Psoas muscle (tissue), 8 donors: Measurements from ENCODE around the gene WDR48. TPM values are rescaled to one million over a fixed set of nuclear protein-coding genes. Genes with fewer than 3 reads are reported as not detected.

Experiments
- ATAC-seq, 4 donors: fragments of 200-7000 bp; cut with Tn5 transposase; one replicate each; pipeline ENCODE4 v1.9.1; 2020; ENCODE audit warnings: moderate library complexity in 3 of 4, mild to moderate bottlenecking in 2 of 4
- DNase-seq, 2 donors: peaks; one replicate each; pipeline ENCODE4 v3.0.0-alpha.2; 2020
- H3K27ac ChIP-seq: fragments of 200-600 bp; one replicate; pipeline ENCODE4 v1.8.0; 2022
- H3K27me3 ChIP-seq, 3 donors: fragments of 200-600 bp in 1 of 3; one replicate each; pipeline versions ENCODE4 v1.6.1 to v1.8.0; 2013 to 2022; ENCODE audit warnings: low read length in 2 of 3, mild to moderate bottlenecking in 2 of 3, moderate library complexity in 1 of 3; ENCODE audit not compliant: insufficient read depth in 3 of 3
- H3K36me3 ChIP-seq, 2 donors: fragments of 200-600 bp in 1 of 2; one replicate each; pipeline versions ENCODE4 v1.6.1 to v1.8.0; 2013 to 2022; ENCODE audit warnings: low read depth in 1 of 2, mild to moderate bottlenecking in 1 of 2, moderate library complexity in 1 of 2; ENCODE audit not compliant: insufficient read depth in 1 of 2
- H3K4me1 ChIP-seq: fragments of 200-600 bp; one replicate; pipeline ENCODE4 v1.8.0; 2022
- H3K4me3 ChIP-seq: fragments of 200-600 bp; one replicate; pipeline ENCODE4 v1.8.0; 2022; ENCODE audit warnings: mild to moderate bottlenecking
- H3K9me3 ChIP-seq: fragments of 200-600 bp; one replicate; pipeline ENCODE4 v1.8.0; 2022
- CTCF ChIP-seq: fragments of 200-600 bp; IDR thresholded peaks from one replicate; pipeline ENCODE4 v1.8.0; 2022; ENCODE audit warnings: antibody characterized with exemption
- WGBS, 3 donors: extraction: QIAGEN DNeasy Blood & Tissue Kit; methylation state at CpG; one replicate each; pipeline versions ENCODE4 v1.1.6 to v1.1.7; 2013; 5-methylcytosine and 5-hydroxymethylcytosine counted together
- intact Hi-C, 2 donors: fragments of 100-400 bp; cut with DNase I; formaldehyde crosslinking; loops; one replicate each; pipeline versions ENCODE4 v1.11.0 to v1.14.2; 2022
- polyA plus RNA-seq, 3 donors: library from polyadenylated mRNA; stranded (reverse); fragments of 200-250 nt; gene quantifications; one replicate each; pipeline ENCODE4 v1.2.3, GENCODE V29; 2013
- total RNA-seq, 4 donors: library from RNA; stranded (reverse); fragmentation: NEBNext Ultra II Directional in 2 of 4; extraction: Animal tissue kit (Norgen Biotek cat#: 25700) in 2 of 4; gene quantifications; one replicate each; pipeline versions ENCODE4 v1.2.1 to v1.2.4, GENCODE V29; 2021 to 2023
- donor health status: healthy with polysubstance abuse.
- donor health status: DM: no; HTN: no; CAD: no; lungs with moderate emphysema.
- donor health status: Bipolar disorder and iron deficiency.
- donor health status: healthy.
- donor health status: DM: yes; HTN: yes; CAD: no.
- donor health status: DM: no; HTN: no; CAD: no.
- donor health status: DM: no; HTN: no; CAD: no.
- donor health status: DM: yes; HTN: yes; CAD: no.

Gene WDR48
- total and polyA plus RNA-seq, 7 donors = 8.7 to 27.6 (median 16.0) TPM

GRCh38 chr3:39079530-39079929 lies 27.7 kb downstream of the WDR48 start:
- Histone ChIP-seq H3K4me3 (no peak overlapping the region), H3K4me1 (no peaks in the 10 kb centered on the region), H3K9me3 (no peaks in the 10 kb centered on the region), H3K36me3 (peaks cover 6 to 91% of the 10 kb centered on the region in 2 donors), H3K27me3 (no peaks in the 10 kb centered on the region), H3K27ac (no peak overlapping the region)
- DNase-seq (no peak), ATAC-seq (no peak)
- intact Hi-C loops = loop anchor here in 1 of 2 donors (1.0 kb wide), 1 partner anchor 26 kb away; no protein-coding TSS in a partner anchor
- no peak for TF ChIP-seq CTCF

GRCh38 chr3:39080026-39080425 lies 28.2 kb downstream of the WDR48 start:
- no peak for TF ChIP-seq CTCF
- DNase-seq (no peak), ATAC-seq (no peak)
- intact Hi-C loops = no loop called here
- peaks cover 6 to 91% of the 10 kb centered on the region in 2 donors for H3K36me3 ChIP-seq
- H3K27ac ChIP-seq = no peak overlapping the region
- no peaks in the 10 kb centered on the region for H3K9me3 ChIP-seq
- no peak overlapping the region for H3K4me3 ChIP-seq
- H3K4me1 ChIP-seq = no peaks in the 10 kb centered on the region
- no peaks in the 10 kb centered on the region for H3K27me3 ChIP-seq

GRCh38 chr3:39082666-39083313 lies 31.0 kb downstream of the WDR48 start:
- TF ChIP-seq CTCF = no peak
- H3K4me1 ChIP-seq = no peaks in the 10 kb centered on the region
- DNase-seq (no peak), ATAC-seq (no peak)
- WGBS, 3 donors = 96% methylated on average over 4 of the region's 4 CpGs
- H3K9me3 ChIP-seq = no peaks in the 10 kb centered on the region
- H3K36me3 ChIP-seq = peaks cover 6 to 91% of the 10 kb centered on the region in 2 donors
- intact Hi-C loops = no loop called here
- no peaks in the 10 kb centered on the region for H3K27me3 ChIP-seq
- H3K27ac ChIP-seq = no peak overlapping the region
- no peak overlapping the region for H3K4me3 ChIP-seq

- H3K27me3 ChIP-seq = no peaks in the 10 kb centered on the region
- intact Hi-C loops = no loop called here
- 84 to 86% (median 85%) methylated on average over 4 of the region's 4 CpGs for WGBS, 3 donors
- H3K4me3 ChIP-seq = no peak overlapping the region
- no peaks in the 10 kb centered on the region for H3K9me3 ChIP-seq
- DNase-seq (no peak), ATAC-seq (no peak)
- no peaks in the 10 kb centered on the region for H3K4me1 ChIP-seq
- no peak overlapping the region for H3K27ac ChIP-seq
- H3K36me3 ChIP-seq = peaks cover 9 to 95% of the 10 kb centered on the region in 2 donors
- no peak for TF ChIP-seq CTCF
These were observed 34.3 kb downstream of the WDR48 start for GRCh38 chr3:39086144-39086543.

GRCh38 chr3:39088456-39088855 lies 36.6 kb downstream of the WDR48 start:
- intact Hi-C loops = no loop called here

More at GRCh38 chr3:39088456-39088855, 36.6 kb downstream of the WDR48 start:
- no peak for ATAC-seq
- no peak overlapping the region for H3K4me3 ChIP-seq
- no peaks in the 10 kb centered on the region for H3K4me1 ChIP-seq
- no peak for TF ChIP-seq CTCF
- H3K9me3 ChIP-seq = no peaks in the 10 kb centered on the region
- no peaks in the 10 kb centered on the region for H3K27me3 ChIP-seq
- H3K36me3 ChIP-seq = peaks cover 9 to 100% of the 10 kb centered on the region in 2 donors
- 93% methylated on average over 3 of the region's 3 CpGs for WGBS, 3 donors
- no peak for DNase-seq
- H3K27ac ChIP-seq = no peak overlapping the region
